Tibial nerve (tissue), 4 donors: ENCODE measurements around the gene STX8. TPM values are rescaled to one million over a fixed set of nuclear protein-coding genes. Genes with fewer than 3 reads are reported as not detected.

ENCODE experiments used
- DNase-seq, 2 donors: peaks; one replicate each; pipeline ENCODE4 v3.0.0-alpha.2; 2019; ENCODE audit warnings: low spot score in 2 of 2
- H3K27ac ChIP-seq, 4 donors: fragments of 200-600 bp; sonication (generic) in 3 of 4; one replicate each; pipeline ENCODE4 v1.5.1; 2017 to 2019; ENCODE audit warnings: mild to moderate bottlenecking in 1 of 4
- H3K27me3 ChIP-seq, 2 donors: fragments of 200-600 bp; sonication (generic) in 1 of 2; one replicate each; pipeline versions ENCODE4 v1.5.1 to v1.6.0; 2017 to 2019
- H3K36me3 ChIP-seq, 3 donors: fragments of 200-600 bp; sonication (generic); one replicate each; pipeline ENCODE4 v1.5.1; 2018 to 2019
- H3K4me1 ChIP-seq, 4 donors: fragments of 200-600 bp; sonication (generic) in 3 of 4; one replicate each; pipeline ENCODE4 v1.5.1; 2017 to 2019
- H3K4me3 ChIP-seq, 4 donors: fragments of 200-600 bp; sonication (generic) in 3 of 4; one replicate each; pipeline ENCODE4 v1.5.1; 2017 to 2019; ENCODE audit warnings: mild to moderate bottlenecking in 1 of 4, moderate library complexity in 1 of 4
- H3K9me3 ChIP-seq, 4 donors: fragments of 200-600 bp; sonication (generic) in 3 of 4; one replicate each; pipeline ENCODE4 v1.5.1; 2017 to 2019
- CTCF ChIP-seq, 5 experiments: fragments of 200-600 bp in 3 of 5; fragments of 450-650 bp in 2 of 5; sonication (generic) in 3 of 5; IDR thresholded peaks; one replicate each; pipeline ENCODE4 v1.5.1; 2016 to 2019; ENCODE audit warnings: antibody characterized with exemption in 5 of 5, mild to moderate bottlenecking in 3 of 5, moderate library complexity in 2 of 5
- EP300 ChIP-seq, 2 donors: sonication (generic); formaldehyde crosslinking; IDR thresholded peaks; one replicate each; pipeline ENCODE4 v1.6.1; 2017; ENCODE audit warnings: antibody characterized with exemption in 2 of 2, mild to moderate bottlenecking in 1 of 2
- POLR2A ChIP-seq, 2 donors: fragments of 450-650 bp; IDR thresholded peaks; one replicate each; pipeline ENCODE4 v1.6.1; 2017; ENCODE audit warnings: antibody characterized with exemption in 2 of 2, mild to moderate bottlenecking in 2 of 2, moderate library complexity in 2 of 2
- WGBS, 2 donors: methylation state at CpG; one replicate each; pipeline ENCODE4 v1.1.5; 2018; 5-methylcytosine and 5-hydroxymethylcytosine counted together
- total RNA-seq, 4 donors: library from RNA; depleted of rRNA; stranded (reverse); fragments of >200 nt; gene quantifications; one replicate each; pipeline ENCODE4 v1.1.0, GENCODE V29; 2016

STX8 gene
- total RNA-seq, 4 donors from 2014 or later, result 57.7 to 97.2 (median 69.1) TPM

GRCh38 chr17:9522074-9522473 lies 53.5 kb downstream of the STX8 start:
- TF ChIP-seq POLR2A (IDR thresholded peaks at IDR 0.05) (no peak), EP300 (IDR thresholded peaks at IDR 0.05) (no peak), CTCF (IDR thresholded peaks at IDR 0.05) (peak in 4 of 5 experiments; percentile 26 to 78 (median 50))
- DNase-seq, result peak in 1 of 2 donors; percentile 18
- Histone ChIP-seq H3K9me3 (no peaks in the 10 kb centered on the region), H3K27ac (no peak overlapping the region), H3K27me3 (no peaks in the 10 kb centered on the region), H3K4me1 (peaks cover 0 to 22% (median 6%) of the 10 kb centered on the region in 4 donors), H3K36me3 (no peaks in the 10 kb centered on the region), H3K4me3 (no peak overlapping the region)
- WGBS, 2 donors, result 29 to 55% methylated on average over 4 of the region's 4 CpGs

- no peak for TF ChIP-seq CTCF (IDR thresholded peaks at IDR 0.05)
- no peak for TF ChIP-seq EP300 (IDR thresholded peaks at IDR 0.05)
- TF ChIP-seq POLR2A (IDR thresholded peaks at IDR 0.05), result no peak
- WGBS, 2 donors, result 60 to 62% methylated on average over 4 of the region's 4 CpGs
- H3K4me3 ChIP-seq, result no peak overlapping the region
Observed at GRCh38 chr17:9521062-9521461, 54.6 kb downstream of the STX8 start.

GRCh38 chr17:9520649-9521048 lies 55.0 kb downstream of the STX8 start:
- Histone ChIP-seq H3K27ac (no peak overlapping the region), H3K9me3 (no peaks in the 10 kb centered on the region), H3K4me1 (peaks cover 0 to 22% (median 6%) of the 10 kb centered on the region in 4 donors), H3K36me3 (no peaks in the 10 kb centered on the region), H3K4me3 (no peak overlapping the region), H3K27me3 (no peaks in the 10 kb centered on the region)
- 51 to 61% methylated on average over 4 of the region's 4 CpGs for WGBS, 2 donors
- DNase-seq, result no peak
- TF ChIP-seq POLR2A (IDR thresholded peaks at IDR 0.05) (no peak), EP300 (IDR thresholded peaks at IDR 0.05) (no peak), CTCF (IDR thresholded peaks at IDR 0.05) (no peak)

More at GRCh38 chr17:9521062-9521461, 54.6 kb downstream of the STX8 start:
- Histone ChIP-seq H3K27me3 (no peaks in the 10 kb centered on the region), H3K36me3 (no peaks in the 10 kb centered on the region), H3K9me3 (no peaks in the 10 kb centered on the region), H3K27ac (no peak overlapping the region), H3K4me1 (peaks cover 0 to 22% (median 6%) of the 10 kb centered on the region in 4 donors)
- no peak for DNase-seq

- H3K9me3 ChIP-seq, result no peaks in the 10 kb centered on the region
- peaks cover 0 to 22% (median 6%) of the 10 kb centered on the region in 4 donors for H3K4me1 ChIP-seq
- no peak for DNase-seq
- H3K4me3 ChIP-seq, result no peak overlapping the region
- H3K27ac ChIP-seq, result no peak overlapping the region
- no peaks in the 10 kb centered on the region for H3K27me3 ChIP-seq
- TF ChIP-seq EP300 (IDR thresholded peaks at IDR 0.05), result no peak
- no peak for TF ChIP-seq CTCF (IDR thresholded peaks at IDR 0.05)
- TF ChIP-seq POLR2A (IDR thresholded peaks at IDR 0.05), result no peak
- no peaks in the 10 kb centered on the region for H3K36me3 ChIP-seq
- WGBS, 2 donors, result 45 to 58% methylated on average over 8 of the region's 9 CpGs
Observed at GRCh38 chr17:9519583-9520272, 55.9 kb downstream of the STX8 start.

- WGBS, 2 donors, result 87 to 96% methylated on average over 1 of the region's 1 CpG
- Histone ChIP-seq H3K27ac (no peak overlapping the region), H3K4me1 (peaks cover 0 to 22% (median 6%) of the 10 kb centered on the region in 4 donors), H3K36me3 (peaks cover 0 to 5% (median 0%) of the 10 kb centered on the region in 3 donors), H3K4me3 (no peak overlapping the region), H3K9me3 (no peaks in the 10 kb centered on the region), H3K27me3 (no peaks in the 10 kb centered on the region)
- DNase-seq, result no peak
- TF ChIP-seq CTCF (IDR thresholded peaks at IDR 0.05), result no peak
- no peak for TF ChIP-seq POLR2A (IDR thresholded peaks at IDR 0.05)
- no peak for TF ChIP-seq EP300 (IDR thresholded peaks at IDR 0.05)
Observed at GRCh38 chr17:9517396-9517795, 58.2 kb downstream of the STX8 start.
